ENCODE results near the gene VWA5A.
A peak's percentile ranks its signal among the peaks of the same experiment; 100 is the strongest.

Gene VWA5A

GRCh38 chr11:124114942-124115781 lies at the start of gene VWA5A:
Gene VWA5A (plus strand): TSS chr11:124115450. CDS start chr11:124117512, 2,062 bp downstream.
- DNase-seq = peak; percentile 92

DNA sequence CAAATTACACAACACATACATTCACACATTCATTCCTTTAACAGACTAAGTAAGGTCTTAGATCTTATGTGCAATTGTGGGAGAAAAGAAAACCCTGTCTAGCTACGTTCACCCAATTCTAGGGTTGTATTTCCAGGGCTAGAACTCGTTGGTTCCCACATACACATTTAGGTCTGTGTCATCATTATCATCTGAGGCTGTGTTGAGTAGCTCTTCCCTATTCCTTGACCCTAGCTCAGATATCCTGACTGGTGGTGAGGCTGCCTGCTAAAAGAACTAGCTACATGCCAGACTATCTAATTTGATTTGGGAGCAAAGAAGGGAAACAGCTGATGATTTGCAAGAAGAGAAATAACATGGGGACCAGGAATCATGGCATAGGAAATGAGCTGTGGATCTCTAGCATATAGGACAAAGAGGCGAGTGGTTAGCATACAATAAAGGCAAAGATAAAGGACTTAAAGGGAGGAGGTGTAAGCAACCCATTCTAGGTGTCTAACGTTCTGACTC lies 46.6 kb upstream of the VWA5A start:
- no peak for DNase-seq

GRCh38 chr11:124069429-124070401 lies 45.5 kb upstream of the VWA5A start:
- peak; percentile 52 for DNase-seq

DNA sequence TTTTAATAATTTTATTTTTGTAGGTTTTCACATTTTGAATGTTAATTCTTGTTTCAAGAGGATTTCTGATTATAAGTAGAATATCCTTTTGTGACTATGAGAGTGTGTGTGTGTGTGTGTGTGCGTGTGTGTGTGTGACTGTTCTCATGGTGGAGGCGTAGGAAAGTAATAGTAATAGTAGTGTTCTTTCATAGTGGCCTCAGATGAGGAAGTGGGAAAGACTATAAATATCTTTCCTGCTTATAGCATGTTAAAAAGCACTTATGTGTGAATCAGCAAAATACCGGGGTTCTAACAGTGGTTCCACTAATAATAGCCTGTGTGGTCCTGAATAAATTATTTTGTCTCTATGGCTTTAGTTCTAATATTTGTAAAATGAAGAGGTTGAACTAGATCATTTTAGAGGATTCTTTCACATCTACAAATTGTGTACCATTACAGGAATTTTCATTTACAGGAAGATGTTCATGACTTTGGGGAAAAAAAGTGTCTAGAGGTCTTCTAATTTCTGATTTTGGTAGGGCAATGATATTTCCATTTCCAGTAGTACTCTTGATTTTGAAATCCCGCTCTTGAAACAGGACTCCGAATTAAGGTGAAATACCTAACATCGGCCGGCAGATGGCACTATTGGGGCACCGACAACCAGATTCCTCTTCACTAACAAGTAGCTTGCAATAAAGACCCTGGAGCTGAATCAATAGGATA lies 44.2 kb upstream of the VWA5A start:
- peak; percentile 61 for DNase-seq

DNA sequence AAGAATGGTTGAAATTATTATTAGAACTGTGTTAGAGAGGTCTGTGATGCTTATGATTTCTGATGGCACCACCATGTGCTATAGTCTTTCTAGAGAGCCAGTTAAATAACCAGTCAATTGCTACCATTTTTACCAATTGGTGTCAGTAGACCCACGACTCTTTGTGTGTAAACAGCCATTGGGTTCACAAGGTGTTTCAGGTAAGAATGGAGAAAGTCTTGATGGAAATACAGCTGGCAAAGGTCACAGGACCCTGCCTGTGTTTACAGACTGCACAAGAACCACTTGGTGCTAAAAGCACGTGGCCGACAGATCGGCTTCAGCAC lies 43.7 kb upstream of the VWA5A start:
- no peak for DNase-seq

DNA sequence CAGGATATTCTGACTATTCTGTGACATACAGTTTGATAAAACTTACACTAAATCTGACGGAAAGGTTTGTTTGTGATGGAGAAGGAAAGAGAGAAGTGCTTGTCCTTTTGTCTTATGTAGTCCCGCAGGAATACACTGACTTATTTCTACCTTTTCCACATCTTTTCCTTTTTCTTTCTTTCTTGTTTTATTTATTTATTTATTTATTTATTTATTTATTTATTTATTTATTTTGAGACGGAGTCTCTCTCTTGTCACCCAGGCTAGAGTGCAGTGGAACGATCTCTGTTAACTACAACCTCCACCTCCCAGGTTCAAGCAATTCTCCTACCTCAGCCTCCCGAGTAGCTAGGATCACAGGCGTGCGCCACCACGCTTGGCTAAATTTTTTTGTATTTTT lies 43.1 kb upstream of the VWA5A start:
- no peak for DNase-seq

- DNase-seq = no peak
Measured at GRCh38 chr11:124074554-124074953, 40.7 kb upstream of the VWA5A start.

DNA sequence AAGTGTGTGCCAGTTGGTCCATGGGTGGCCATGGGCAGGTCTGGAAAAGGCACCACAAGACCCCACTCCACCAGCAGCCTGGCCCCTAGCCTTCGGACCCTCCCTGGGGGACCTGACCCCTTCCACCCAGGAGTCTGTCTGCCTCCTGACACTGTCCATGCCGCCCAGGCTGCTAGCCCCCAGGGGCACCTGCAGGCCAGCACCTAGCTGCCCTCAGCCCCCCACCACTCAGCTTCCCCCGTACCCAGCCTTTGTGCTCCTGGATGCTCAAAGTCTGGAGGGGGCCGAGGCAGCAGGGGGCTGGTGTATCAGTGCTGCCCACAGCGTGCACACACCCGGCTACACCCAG lies 39.8 kb upstream of the VWA5A start:
- no peak for DNase-seq

GRCh38 chr11:124075841-124076651 lies 39.2 kb upstream of the VWA5A start:
- no peak for DNase-seq

DNA sequence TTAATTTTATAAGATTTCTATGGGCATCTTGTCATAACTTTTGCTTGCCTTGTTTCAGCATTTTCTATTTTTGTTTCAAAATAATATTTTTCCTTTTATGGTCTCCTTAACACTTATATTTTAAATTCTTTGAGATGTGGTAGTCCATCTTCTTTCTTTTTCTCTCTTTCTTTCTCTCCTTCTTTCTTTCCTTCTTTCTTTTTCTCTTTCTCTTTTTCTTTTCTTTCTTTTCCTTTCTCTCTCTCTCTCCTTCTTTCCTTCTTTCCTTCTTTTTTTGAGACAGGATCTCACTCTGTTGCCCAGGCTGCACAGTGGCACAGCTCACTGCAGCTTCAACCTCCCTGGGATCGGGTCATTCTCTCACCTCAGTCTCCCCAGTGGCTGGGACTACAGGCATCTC lies 38.0 kb upstream of the VWA5A start:
- DNase-seq = no peak

DNA sequence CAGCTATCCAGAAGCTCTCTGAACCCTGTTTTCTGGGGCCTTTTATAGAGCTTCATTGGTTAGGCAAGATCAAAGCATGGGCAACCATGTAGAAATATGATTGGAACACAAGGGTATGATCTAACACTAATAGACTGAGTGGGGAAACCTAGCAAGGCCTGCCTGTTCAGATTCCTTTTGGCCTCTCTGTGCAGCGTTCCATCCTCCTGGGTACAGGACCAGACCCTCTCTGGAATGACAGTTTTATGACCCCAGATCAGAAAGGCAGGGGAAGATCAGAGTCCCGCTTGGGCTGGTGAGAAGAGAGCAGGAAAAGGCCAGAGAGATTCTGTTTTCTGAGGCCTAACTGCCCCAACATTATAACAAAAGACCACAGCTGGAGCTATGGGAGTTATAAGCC lies 36.7 kb upstream of the VWA5A start:
- DNase-seq = no peak

DNA sequence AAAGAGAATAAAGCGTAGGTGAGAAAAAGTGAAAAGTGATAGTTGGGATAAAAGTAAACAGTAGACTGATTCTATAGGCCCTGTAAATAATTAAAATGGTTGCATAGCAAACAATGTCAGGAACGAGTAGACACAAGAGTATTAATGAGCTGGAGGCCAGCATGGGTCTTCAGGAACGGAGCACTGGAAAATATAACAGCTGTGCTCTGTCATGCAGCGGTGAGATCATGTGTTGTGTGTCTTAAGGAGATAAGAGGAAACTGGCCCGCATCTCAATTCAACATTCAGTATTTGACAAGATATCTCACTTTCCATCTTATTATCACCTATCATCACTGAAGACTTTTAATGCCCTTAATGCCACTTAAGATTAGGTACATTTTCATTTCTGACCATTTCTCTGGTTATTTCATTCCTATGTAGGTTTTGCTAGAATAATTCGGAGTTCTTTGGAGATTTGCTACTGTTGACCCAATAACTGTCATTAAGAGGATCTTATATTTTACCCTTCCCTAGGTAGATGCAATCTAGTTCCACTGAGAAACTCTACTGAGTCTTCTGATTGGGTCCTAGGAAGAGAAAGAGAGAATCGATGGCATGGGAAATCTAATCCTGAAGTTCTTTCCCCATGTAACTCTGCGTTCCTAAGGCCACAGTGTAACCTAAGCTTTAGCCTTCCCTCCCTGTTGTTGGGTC lies 35.5 kb upstream of the VWA5A start:
- no peak for DNase-seq

- no peak for DNase-seq
Measured at GRCh38 chr11:124080327-124081001, 34.8 kb upstream of the VWA5A start.

DNA sequence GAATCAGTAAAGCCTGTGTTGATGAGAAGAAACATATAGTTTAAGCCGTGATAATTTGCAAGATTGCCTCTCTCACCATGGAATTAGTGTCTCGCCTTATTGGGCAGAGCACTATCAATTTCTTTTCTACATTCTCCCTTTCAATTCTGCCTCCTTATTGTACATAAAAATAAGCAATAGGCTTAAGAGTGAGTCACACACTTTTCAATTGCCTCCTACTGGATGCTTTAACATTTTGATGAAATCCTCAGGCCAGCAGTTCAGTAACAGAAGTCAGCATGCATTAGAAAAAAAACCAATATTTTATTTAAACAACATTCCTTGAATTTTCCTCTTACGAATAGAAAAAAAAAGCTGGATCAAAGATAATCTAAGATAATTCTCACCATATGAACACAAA lies 33.8 kb upstream of the VWA5A start:
- no peak for DNase-seq

GRCh38 chr11:124082371-124082770 lies 32.9 kb upstream of the VWA5A start:
- DNase-seq = no peak

DNA sequence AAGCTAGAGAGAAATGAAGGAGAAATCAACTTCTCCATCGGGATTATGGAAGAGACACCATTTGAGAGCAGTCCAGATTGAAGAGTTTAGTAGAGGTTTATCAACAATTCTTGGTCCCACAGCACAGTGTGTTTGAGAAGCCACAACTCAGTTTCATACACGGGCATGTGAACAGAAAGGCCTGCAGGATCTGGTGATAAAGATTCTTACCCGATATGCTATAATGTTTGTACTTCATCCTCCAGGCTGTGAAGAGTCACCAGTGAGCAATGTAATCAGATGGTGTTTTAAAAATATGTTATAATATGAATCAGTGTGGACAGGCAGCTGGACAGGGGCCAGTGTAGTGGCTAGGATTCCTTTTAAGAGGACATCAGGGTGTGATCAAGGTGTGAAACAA lies 29.7 kb upstream of the VWA5A start:
- no peak for DNase-seq

DNA sequence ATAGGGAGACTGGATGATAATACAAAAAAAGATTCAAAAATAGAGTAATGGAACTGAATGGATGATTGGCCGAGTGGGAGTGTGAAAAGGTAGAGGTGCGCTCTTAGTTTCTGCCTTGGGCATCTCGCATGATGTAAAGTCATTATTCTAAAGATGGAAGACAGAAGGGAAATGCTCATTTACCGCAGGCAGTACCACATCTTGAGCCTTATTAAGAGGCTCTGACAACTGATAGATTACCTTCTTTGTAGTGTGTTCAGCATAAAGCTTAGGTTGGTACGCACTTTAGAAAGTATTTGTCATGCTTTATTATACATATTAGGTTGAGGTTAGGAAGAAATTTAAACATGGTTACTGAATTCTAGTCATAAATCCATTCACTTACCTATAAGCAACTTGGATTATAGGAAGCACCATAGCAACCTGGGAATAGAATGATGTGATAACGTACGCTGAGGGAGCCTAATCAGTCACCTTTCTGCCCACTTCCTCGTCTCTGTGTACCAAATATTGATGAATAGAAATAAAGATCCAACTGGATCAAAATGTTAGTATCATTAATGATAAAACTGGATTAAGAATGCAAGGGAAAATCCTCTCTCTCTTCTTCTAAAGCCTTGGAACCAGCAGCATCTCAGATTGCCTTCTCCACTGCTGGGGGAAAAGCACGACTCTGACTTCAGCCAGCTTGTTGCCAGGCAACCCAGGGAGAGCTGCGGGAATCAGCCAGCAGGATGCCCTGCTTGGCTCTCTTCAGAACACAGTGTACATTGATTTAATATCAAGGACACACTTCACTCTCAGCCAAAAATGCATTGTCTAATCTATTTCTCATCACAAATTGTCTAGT lies 29.0 kb upstream of the VWA5A start:
- no peak for DNase-seq

DNA sequence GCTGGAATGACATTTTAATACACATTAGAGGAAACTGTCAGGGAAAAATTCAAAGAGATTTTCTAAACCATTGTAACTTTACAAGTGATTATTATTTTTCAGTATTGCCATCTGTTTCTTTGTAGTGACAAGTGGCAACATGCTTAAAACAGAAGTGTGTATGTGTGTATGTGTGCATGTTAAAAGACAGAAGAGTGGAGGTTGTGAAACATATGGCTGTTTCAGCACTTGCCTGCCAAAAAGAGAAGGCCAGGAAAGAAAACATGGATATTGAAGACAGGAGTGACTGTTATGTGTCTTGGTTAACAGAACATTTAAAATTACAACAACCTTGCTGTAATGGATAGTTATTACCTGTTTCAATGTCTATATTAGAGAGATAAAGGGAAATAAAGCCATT lies 24.3 kb upstream of the VWA5A start:
- DNase-seq = no peak

DNA sequence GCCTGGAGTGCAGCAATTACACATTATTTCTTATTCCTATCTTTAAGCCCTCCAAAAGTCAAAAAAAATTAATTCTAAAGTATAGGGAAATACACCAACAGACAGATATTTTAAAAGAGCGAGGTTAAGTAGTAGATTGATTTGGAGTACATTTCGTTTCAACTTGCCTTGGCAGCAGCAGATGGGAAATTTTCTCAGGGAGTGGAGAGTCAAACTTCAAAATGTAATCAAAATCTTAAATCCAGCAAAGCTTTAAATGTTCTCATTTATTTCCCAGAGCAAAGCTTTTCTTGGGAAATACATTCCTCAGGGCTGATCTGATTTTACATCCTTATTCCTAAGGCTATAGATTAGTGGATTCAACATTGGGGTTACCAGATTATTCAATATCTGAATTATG lies 21.9 kb upstream of the VWA5A start:
- DNase-seq = no peak

- DNase-seq = no peak
Measured at GRCh38 chr11:124094731-124095130, 20.5 kb upstream of the VWA5A start.

Measured in fibroblast of skin of right quadriceps (primary cell).